Suprapubic skin (tissue), 4 donors: ENCODE results near the gene TGM1. TPM values are rescaled to one million over a fixed set of nuclear protein-coding genes. Genes with fewer than 3 reads are reported as not detected.

Experiments
- DNase-seq, 2 donors: peaks; one replicate each; pipeline ENCODE4 v3.0.0-alpha.2; 2019; ENCODE audit warnings: low spot score in 2 of 2
- H3K27ac ChIP-seq: fragments of 200-600 bp; sonication (generic); one replicate; pipeline ENCODE4 v1.5.1; 2019
- H3K27me3 ChIP-seq: fragments of 200-600 bp; sonication (generic); one replicate; pipeline ENCODE4 v1.5.1; 2019
- H3K36me3 ChIP-seq: fragments of 200-600 bp; sonication (generic); one replicate; pipeline ENCODE4 v1.5.1; 2019
- H3K4me1 ChIP-seq: fragments of 200-600 bp; sonication (generic); one replicate; pipeline ENCODE4 v1.5.1; 2019
- H3K4me3 ChIP-seq: fragments of 200-600 bp; sonication (generic); one replicate; pipeline ENCODE4 v1.5.1; 2019; ENCODE audit warnings: mild to moderate bottlenecking
- H3K9me3 ChIP-seq: fragments of 200-600 bp; sonication (generic); one replicate; pipeline ENCODE4 v1.5.1; 2019
- CTCF ChIP-seq, 2 donors: fragments of 200-600 bp in 1 of 2; fragments of 450-650 bp in 1 of 2; sonication (generic) in 1 of 2; IDR thresholded peaks; one replicate each; pipeline ENCODE4 v1.5.1; 2016 to 2019; ENCODE audit warnings: antibody characterized with exemption in 2 of 2, mild to moderate bottlenecking in 1 of 2, moderate library complexity in 1 of 2
- EP300 ChIP-seq: sonication (generic); formaldehyde crosslinking; IDR thresholded peaks from one replicate; pipeline ENCODE4 v1.6.1; 2017; ENCODE audit warnings: antibody characterized with exemption
- POLR2A ChIP-seq, 2 donors: fragments of 450-650 bp; IDR thresholded peaks; one replicate each; pipeline ENCODE4 v1.6.1; 2017; ENCODE audit warnings: antibody characterized with exemption in 2 of 2, mild to moderate bottlenecking in 2 of 2, moderate library complexity in 2 of 2
- POLR2AphosphoS5 ChIP-seq, 3 donors: sonication (generic); formaldehyde crosslinking; IDR thresholded peaks; one replicate each; pipeline ENCODE4 v1.6.1; 2017; ENCODE audit warnings: antibody characterized with exemption in 3 of 3
- WGBS: methylation state at CpG from one replicate; pipeline ENCODE4 v1.1.5; 2018; 5-methylcytosine and 5-hydroxymethylcytosine counted together
- total RNA-seq, 4 donors: library from RNA; depleted of rRNA; stranded (reverse); fragments of >200 nt; gene quantifications; one replicate each; pipeline ENCODE4 v1.1.0, GENCODE V29; 2016

The TGM1 gene
- total RNA-seq, 4 donors from 2014 or later = 127 to 144 (median 130) TPM

GRCh38 chr14:24309538-24310264 lies 46.7 kb upstream of the TGM1 start, which contains the start of gene LTB4R2:
Gene LTB4R2, plus strand, starts transcription at chr14:24310140. Its CDS starts 525 bp downstream, at chr14:24310665.
- Histone ChIP-seq H3K36me3 (peaks cover 29% of the 10 kb centered on the region), H3K9me3 (no peaks in the 10 kb centered on the region), H3K4me3 (peak within 1 kb of the TSS; percentile 63), H3K27ac (peak within 1 kb of the TSS; percentile 89), H3K27me3 (no peaks in the 10 kb centered on the region), H3K4me1 (peaks cover 73% of the 10 kb centered on the region)
- WGBS = 46% methylated on average over 3 of the region's 5 CpGs
- no peak for DNase-seq
- TF ChIP-seq CTCF (IDR thresholded peaks at IDR 0.05) (no peak), EP300 (no peak), POLR2A (IDR thresholded peaks at IDR 0.05) (no peak), POLR2AphosphoS5 (IDR thresholded peaks at IDR 0.05) (no peak)

DNA sequence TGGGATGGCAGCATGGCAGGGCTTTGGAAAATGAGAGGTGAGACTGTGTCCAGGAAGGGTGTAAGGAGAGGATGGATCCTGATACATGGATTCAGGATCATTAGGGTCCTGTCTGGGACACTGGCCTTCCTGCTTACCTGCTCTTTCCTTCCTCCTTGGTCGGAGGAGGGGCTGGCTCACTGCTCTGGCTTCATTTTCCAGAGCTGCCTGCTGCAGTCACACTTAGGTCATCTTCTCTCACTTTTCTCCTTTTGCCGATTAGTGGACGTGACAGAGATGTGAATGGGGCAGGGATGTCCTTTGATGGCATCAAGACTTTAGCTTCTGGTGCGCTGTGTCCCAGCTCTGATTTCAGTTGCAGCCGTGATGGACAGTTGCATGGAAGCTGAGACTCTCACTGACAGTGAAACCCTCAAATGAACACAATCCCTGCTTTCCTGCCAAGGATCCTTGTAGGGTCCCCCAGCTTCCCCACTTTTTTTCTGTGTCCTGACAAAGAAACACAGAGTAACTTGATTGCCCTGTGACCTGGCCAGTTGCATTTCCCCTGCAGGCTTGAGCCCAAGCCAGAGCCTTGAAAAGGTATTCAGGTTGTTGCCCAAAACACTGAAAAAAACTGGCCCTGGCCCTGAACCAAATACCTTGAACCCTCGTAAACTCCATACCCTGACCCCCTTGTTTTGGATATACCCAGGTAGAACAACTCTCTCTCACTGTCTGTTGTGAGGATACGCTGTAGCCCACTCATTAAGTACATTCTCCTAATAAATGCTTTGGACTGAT lies 45.6 kb upstream of the TGM1 start:
- H3K27me3 ChIP-seq = no peaks in the 10 kb centered on the region
- DNase-seq = no peak
- H3K4me3 ChIP-seq = no peak overlapping the region
- 80% methylated on average over 7 of the region's 7 CpGs for WGBS
- H3K27ac ChIP-seq = no peak overlapping the region
- TF ChIP-seq EP300 = no peak
- no peak for TF ChIP-seq POLR2A (IDR thresholded peaks at IDR 0.05)
- no peak for TF ChIP-seq CTCF (IDR thresholded peaks at IDR 0.05)
- TF ChIP-seq POLR2AphosphoS5 (IDR thresholded peaks at IDR 0.05) = no peak
- H3K36me3 ChIP-seq = peaks cover 40% of the 10 kb centered on the region
- no peaks in the 10 kb centered on the region for H3K9me3 ChIP-seq
- H3K4me1 ChIP-seq = peaks cover 61% of the 10 kb centered on the region

DNA sequence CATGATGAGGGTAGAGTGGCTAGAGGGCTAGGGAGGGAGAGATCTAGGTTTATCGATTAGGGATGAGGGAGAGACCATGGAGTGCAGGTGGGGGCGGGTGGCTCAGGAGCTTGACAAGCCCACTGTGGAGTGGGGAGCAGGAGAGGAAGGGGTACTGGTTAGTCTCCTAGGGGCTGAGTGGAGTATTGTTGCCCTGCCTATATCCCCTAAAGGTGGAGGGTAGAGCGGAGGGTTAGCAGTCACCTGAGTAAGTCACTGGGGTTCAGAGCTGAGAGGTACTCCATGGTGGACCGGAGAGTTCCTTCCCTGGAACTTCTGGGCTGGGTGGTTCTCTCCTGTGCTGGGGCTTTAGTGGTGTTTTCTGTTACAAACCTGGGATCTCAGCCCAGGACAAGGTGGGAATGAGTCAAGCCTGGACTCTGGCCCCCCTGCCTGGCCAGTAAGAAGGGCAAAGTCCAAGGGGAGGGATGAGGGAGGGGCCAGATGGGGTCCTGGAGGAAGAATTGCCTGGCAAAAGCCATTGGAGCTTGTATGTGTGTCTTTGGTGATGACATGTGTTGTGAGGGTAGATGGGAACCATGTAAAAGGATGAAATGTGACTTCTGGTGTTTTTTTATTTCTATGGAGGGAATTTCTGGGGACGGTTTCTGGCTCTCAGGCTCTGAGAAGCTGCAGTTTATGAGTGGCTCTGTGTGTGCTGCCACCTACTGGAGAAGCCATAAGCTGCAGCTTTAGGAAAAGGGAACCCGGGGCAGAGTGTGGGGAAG lies 44.8 kb upstream of the TGM1 start, which contains the start of gene CIDEB:
TSS of gene CIDEB (minus strand) at position 403 of the 767 bp plus-strand sequence. CDS start at position 284, 119 bp downstream.
- Histone ChIP-seq H3K9me3 (no peaks in the 10 kb centered on the region), H3K27me3 (no peaks in the 10 kb centered on the region), H3K27ac (no peak within 1 kb of the TSS), H3K36me3 (peaks cover 48% of the 10 kb centered on the region), H3K4me1 (peaks cover 54% of the 10 kb centered on the region), H3K4me3 (no peak within 1 kb of the TSS)
- WGBS = 51% methylated on average over 6 of the region's 6 CpGs
- peak in 1 of 2 donors; percentile 86 for DNase-seq
- TF ChIP-seq POLR2AphosphoS5 (IDR thresholded peaks at IDR 0.05) (no peak), CTCF (IDR thresholded peaks at IDR 0.05) (peak; percentile 76 to 92)

DNA sequence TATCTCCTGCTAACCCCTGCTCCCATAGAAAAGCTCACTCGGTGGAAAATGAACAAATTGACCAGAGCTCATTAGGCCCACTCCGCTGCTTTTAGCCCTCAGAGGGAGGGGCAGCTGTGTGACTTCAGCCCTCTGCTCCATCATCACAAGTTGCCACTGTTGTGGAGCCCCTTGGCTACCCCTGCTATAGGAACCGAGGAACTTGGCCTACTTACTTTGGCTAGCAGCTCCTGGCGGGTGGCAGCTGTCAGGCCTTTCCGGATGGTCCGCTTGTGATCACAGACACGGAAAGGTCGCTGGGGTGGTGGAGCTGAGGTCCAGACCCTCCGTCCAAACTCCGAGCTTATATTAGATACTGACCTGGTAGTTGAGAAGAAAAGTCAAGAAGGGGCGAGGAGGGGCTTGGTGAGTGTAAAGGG lies 44.2 kb upstream of the TGM1 start:
- Histone ChIP-seq H3K4me3 (no peak overlapping the region), H3K27me3 (no peaks in the 10 kb centered on the region), H3K9me3 (no peaks in the 10 kb centered on the region), H3K4me1 (peaks cover 48% of the 10 kb centered on the region), H3K36me3 (peaks cover 54% of the 10 kb centered on the region), H3K27ac (no peak overlapping the region)
- TF ChIP-seq POLR2AphosphoS5 (IDR thresholded peaks at IDR 0.05) (no peak), POLR2A (IDR thresholded peaks at IDR 0.05) (no peak), CTCF (IDR thresholded peaks at IDR 0.05) (no peak), EP300 (no peak)
- no peak for DNase-seq
- 80% methylated on average over 11 of the region's 11 CpGs for WGBS
